Large intestine (tissue), 3 donors: Measurements from ENCODE around the gene TRUB1. TPM values are rescaled to one million over a fixed set of nuclear protein-coding genes. Genes with fewer than 3 reads are reported as not detected.

ENCODE experiments used
- DNase-seq, 2 donors: peaks; one replicate each; pipeline versions ENCODE4 v3.0.0 to v3.0.0-alpha.2; 2013
- H3K27ac ChIP-seq: one replicate; pipeline ENCODE4 v1.5.1; 2013; ENCODE audit warnings: low read length
- H3K27me3 ChIP-seq: 2 replicates; pipeline ENCODE4 v1.6.1; 2013; ENCODE audit warnings: low read length; ENCODE audit not compliant: control insufficient read depth, insufficient read depth
- H3K36me3 ChIP-seq: 2 replicates; pipeline ENCODE4 v1.6.1; 2013; ENCODE audit warnings: low read length; ENCODE audit not compliant: control insufficient read depth, insufficient read depth
- H3K4me1 ChIP-seq: one replicate; pipeline ENCODE4 v1.6.1; 2013; ENCODE audit warnings: low read length; ENCODE audit not compliant: control insufficient read depth, insufficient read depth
- H3K4me3 ChIP-seq: one replicate; pipeline ENCODE4 v1.5.1; 2013; ENCODE audit warnings: low read length
- H3K9me3 ChIP-seq: one replicate; pipeline ENCODE4 v1.6.1; 2013; ENCODE audit warnings: mild to moderate bottlenecking, low read depth, low read length, moderate library complexity; ENCODE audit not compliant: control insufficient read depth
- WGBS: methylation state at CpG from one replicate; pipeline ENCODE4 v1.1.5; 2013; ENCODE audit warnings: low lambda C conversion rate; ENCODE audit not compliant: insufficient coverage; 5-methylcytosine and 5-hydroxymethylcytosine counted together
- polyA plus RNA-seq: library from polyadenylated mRNA; unstranded; fragments of 120-200 nt; gene quantifications from one replicate; pipeline ENCODE4 v1.2.1, GENCODE V29; 2013

TRUB1 gene
- polyA plus RNA-seq, 1 donor = 20.6 TPM

- Histone ChIP-seq H3K27me3 (no peaks in the 10 kb centered on the region), H3K36me3 (no peaks in the 10 kb centered on the region), H3K4me1 (no peaks in the 10 kb centered on the region), H3K27ac (no peak overlapping the region), H3K9me3 (no peaks in the 10 kb centered on the region), H3K4me3 (no peak overlapping the region)
- 70% methylated on average over 2 of the region's 13 CpGs for WGBS
- DNase-seq = no peak
These were observed 88.2 kb downstream of the TRUB1 start for GRCh38 chr10:115026056-115026745.

- 80% methylated on average over 1 of the region's 7 CpGs for WGBS
- no peak overlapping the region for H3K4me3 ChIP-seq
- DNase-seq = no peak
These were observed 88.7 kb downstream of the TRUB1 start for GRCh38 chr10:115026746-115027140.

More at GRCh38 chr10:115026746-115027140, 88.7 kb downstream of the TRUB1 start:
- no peaks in the 10 kb centered on the region for H3K9me3 ChIP-seq
- H3K27ac ChIP-seq = no peak overlapping the region
- H3K4me1 ChIP-seq = no peaks in the 10 kb centered on the region
- no peaks in the 10 kb centered on the region for H3K36me3 ChIP-seq
- H3K27me3 ChIP-seq = no peaks in the 10 kb centered on the region

Other genes with a start within 250 kb of the TRUB1 start
- gene FHIP2A, start 116.4 kb upstream of the TRUB1 start, polyA plus RNA-seq = 18.8 TPM
- gene ATRNL1, start 155.2 kb downstream of the TRUB1 start, polyA plus RNA-seq = 2.6 TPM